Fibroblast of lung (primary cell): ENCODE data around the gene TOR4A. TPM values are rescaled to one million over a fixed set of nuclear protein-coding genes. Genes with fewer than 3 reads are reported as not detected.

Experiments
- DNase-seq, 2 donors: peaks; one replicate each; pipeline versions ENCODE4 v3.0.0 to v3.0.0-alpha.2; 2010; ENCODE audit warnings: low read depth in 2 of 2
- H2AFZ ChIP-seq: 2 replicates; pipeline ENCODE4 v1.5.1; 2012; ENCODE audit warnings: low read length, control low read depth, inconsistent platforms
- H3K27ac ChIP-seq: 2 replicates; pipeline ENCODE4 v1.5.1; 2011; ENCODE audit warnings: low read length, control low read depth; ENCODE audit not compliant: insufficient read depth
- H3K27me3 ChIP-seq: 2 replicates; pipeline ENCODE4 v1.5.1; 2011; ENCODE audit warnings: mild to moderate bottlenecking, low read length; ENCODE audit not compliant: control insufficient read depth, insufficient read depth
- H3K36me3 ChIP-seq: 2 replicates; pipeline ENCODE4 v1.5.1; 2011; ENCODE audit warnings: low read length; ENCODE audit not compliant: control insufficient read depth, insufficient read depth
- H3K4me1 ChIP-seq: 2 replicates; pipeline ENCODE4 v1.5.1; 2011; ENCODE audit warnings: low read length; ENCODE audit not compliant: control insufficient read depth, insufficient read depth; ENCODE audit errors: extremely low read depth
- H3K4me2 ChIP-seq: 2 replicates; pipeline ENCODE4 v1.5.1; 2011; ENCODE audit warnings: low read length, control low read depth; ENCODE audit not compliant: insufficient read depth; ENCODE audit errors: extremely low read depth
- H3K4me3 ChIP-seq, 4 experiments: fragments of 200-600 bp in 1 of 4; sonication (generic) in 1 of 4; replicated peaks in 1 of 4; 2 replicates each; pipeline ENCODE4 v1.5.1; 2011 to 2016; ENCODE audit warnings: low read length in 4 of 4, low read depth in 3 of 4, mild to moderate bottlenecking in 3 of 4, control low read depth in 2 of 4, inconsistent platforms in 1 of 4, mixed read lengths in 1 of 4; ENCODE audit not compliant: insufficient read depth in 1 of 4; ENCODE audit errors: control extremely low read depth in 1 of 4
- H3K79me2 ChIP-seq: 2 replicates; pipeline ENCODE4 v1.5.1; 2012; ENCODE audit warnings: mild to moderate bottlenecking, low read length, inconsistent platforms; ENCODE audit not compliant: control insufficient read depth, insufficient read depth
- H3K9ac ChIP-seq: 2 replicates; pipeline ENCODE4 v1.5.1; 2011; ENCODE audit warnings: mild to moderate bottlenecking, low read length, control low read depth; ENCODE audit not compliant: insufficient read depth
- H3K9me3 ChIP-seq: 2 replicates; pipeline ENCODE4 v1.5.1; 2012; ENCODE audit warnings: low read depth, low read length; ENCODE audit not compliant: control insufficient read depth, insufficient read depth
- H4K20me1 ChIP-seq: 2 replicates; pipeline ENCODE4 v1.5.1; 2011; ENCODE audit warnings: low read length; ENCODE audit not compliant: control insufficient read depth, insufficient read depth; ENCODE audit errors: extremely low read depth
- CTCF ChIP-seq, 2 donors: IDR thresholded peaks in 1 of 2; conservative IDR thresholded peaks in 1 of 2; 1 replicate in 1 of 2; 2 replicates in 1 of 2; pipeline ENCODE4 v1.5.1; 2011 to 2012; ENCODE audit warnings: low read length in 2 of 2, control low read depth in 1 of 2, inconsistent platforms in 1 of 2, low read depth in 1 of 2, mild to moderate bottlenecking in 1 of 2
- EZH2 ChIP-seq: IDR thresholded peaks from 2 replicates; pipeline ENCODE4 v1.5.1; 2012; ENCODE audit warnings: low read length, control low read depth, mild to moderate bottlenecking; ENCODE audit errors: missing control alignments
- polyA plus RNA-seq, 2 donors: library from polyadenylated mRNA; depleted of rRNA in 1 of 2; stranded (reverse) in 1 of 2; unstranded in 1 of 2; fragments of >200 nt; gene quantifications; 2 replicates each; pipeline ENCODE4 v1.2.1, GENCODE V29; 2011 to 2012; ENCODE audit warnings: missing spikeins in 1 of 2
- total RNA-seq: library from RNA; depleted of rRNA; stranded (reverse); fragments of >200 nt; gene quantifications from 2 replicates; pipeline ENCODE4 v1.2.1, GENCODE V29; 2014

The TOR4A gene
- total and polyA plus RNA-seq, 2 donors (not counting 1 experiment from before 2014, with no cell fraction given): 3.3 to 22.1 TPM

- H3K9me3 ChIP-seq: no peaks in the 10 kb centered on the region
- H3K4me1 ChIP-seq: peaks cover 4% of the 10 kb centered on the region
- no peaks in the 10 kb centered on the region for H4K20me1 ChIP-seq
- no peak overlapping the region for H3K27ac ChIP-seq
- peaks cover 25% of the 10 kb centered on the region for H3K79me2 ChIP-seq
- H3K9ac ChIP-seq: no peak overlapping the region
- no peak for DNase-seq
- peaks cover 18% of the 10 kb centered on the region for H3K36me3 ChIP-seq
- H3K27me3 ChIP-seq: no peaks in the 10 kb centered on the region
- no peak overlapping the region for H2AFZ ChIP-seq
- TF ChIP-seq CTCF (conservative IDR thresholded peaks at IDR 0.05 in 1 of 2, IDR thresholded peaks at IDR 0.05 in 1 of 2; ENCODE audit: low read depth in 1 of 2, low read length in 2 of 2): no peak
- TF ChIP-seq EZH2: no peak
- no peak overlapping the region for H3K4me3 ChIP-seq
- no peak overlapping the region for H3K4me2 ChIP-seq
These were observed 32.8 kb upstream of the TOR4A start for GRCh38 chr9:137244486-137245449.

GRCh38 chr9:137245450-137246421 is 31.8 kb upstream of the TOR4A start:
- no peaks in the 10 kb centered on the region for H3K9me3 ChIP-seq
- no peaks in the 10 kb centered on the region for H3K27me3 ChIP-seq
- no peak overlapping the region for H2AFZ ChIP-seq
- H3K4me1 ChIP-seq: peaks cover 4% of the 10 kb centered on the region
- TF ChIP-seq CTCF (conservative IDR thresholded peaks at IDR 0.05 in 1 of 2, IDR thresholded peaks at IDR 0.05 in 1 of 2; ENCODE audit: low read depth in 1 of 2, low read length in 2 of 2) (no peak), EZH2 (no peak)
- no peak overlapping the region for H3K4me3 ChIP-seq
- no peak overlapping the region for H3K9ac ChIP-seq
- no peaks in the 10 kb centered on the region for H4K20me1 ChIP-seq
- peaks cover 18% of the 10 kb centered on the region for H3K36me3 ChIP-seq
- no peak overlapping the region for H3K4me2 ChIP-seq
- H3K27ac ChIP-seq: no peak overlapping the region
- no peak for DNase-seq
- peaks cover 25% of the 10 kb centered on the region for H3K79me2 ChIP-seq
